Epithelial cell of esophagus (primary cell): Measurements from ENCODE around the gene GRM5.

Experiments
- DNase-seq: peaks from one replicate; pipeline ENCODE4 v3.0.0; 2010; ENCODE audit warnings: low read depth
- H3K4me3 ChIP-seq: 2 replicates; pipeline ENCODE4 v1.5.1; 2011; ENCODE audit warnings: mild to moderate bottlenecking, low read length, control low read depth
- CTCF ChIP-seq: IDR thresholded peaks from 2 replicates; pipeline ENCODE4 v1.5.1; 2011; ENCODE audit warnings: low read depth, mild to moderate bottlenecking, low read length, control low read depth, inconsistent platforms; ENCODE audit not compliant: insufficient read depth; ENCODE audit errors: missing control alignments

Gene GRM5

GRCh38 chr11:88494848-88495247 lies 570.9 kb downstream of the GRM5 start:
- TF ChIP-seq CTCF = no peak
- no peak for DNase-seq
- H3K4me3 ChIP-seq = no peak overlapping the region

GRCh38 chr11:88491674-88492073 lies 574.1 kb downstream of the GRM5 start:
- TF ChIP-seq CTCF = no peak
- no peak for DNase-seq
- H3K4me3 ChIP-seq = no peak overlapping the region

- no peak for TF ChIP-seq CTCF
- DNase-seq = peak; percentile 55
- no peak overlapping the region for H3K4me3 ChIP-seq
Measured at GRCh38 chr11:88489030-88489429, 576.8 kb downstream of the GRM5 start.

- DNase-seq = no peak
- no peak for TF ChIP-seq CTCF
- no peak overlapping the region for H3K4me3 ChIP-seq
Measured at GRCh38 chr11:88487646-88488045, 578.1 kb downstream of the GRM5 start.

- peak; percentile 60 for DNase-seq
- no peak overlapping the region for H3K4me3 ChIP-seq
- TF ChIP-seq CTCF = peak; percentile 75
Measured at GRCh38 chr11:88484873-88485621, 580.7 kb downstream of the GRM5 start.

- peak; percentile 66 for DNase-seq
- no peak for TF ChIP-seq CTCF
- no peak overlapping the region for H3K4me3 ChIP-seq
Measured at GRCh38 chr11:88482871-88483301, 582.9 kb downstream of the GRM5 start.

GRCh38 chr11:88480223-88480622 lies 585.6 kb downstream of the GRM5 start:
- no peak overlapping the region for H3K4me3 ChIP-seq
- no peak for TF ChIP-seq CTCF
- peak; percentile 22 for DNase-seq
